HCT116 (cell line): ENCODE results near the gene CRY2. TPM values are rescaled to one million over a fixed set of nuclear protein-coding genes. Genes with fewer than 3 reads are reported as not detected.

Experiments
- ATAC-seq: fragments of 200-7000 bp; cut with Tn5 transposase; 2 replicates; pipeline ENCODE4 v1.9.1; 2020; ENCODE audit warnings: mild to moderate bottlenecking, moderate library complexity
- BruUV-seq: library from RNA; stranded (reverse); fragments of 400-500 nt; replicated peaks from 2 replicates; lab custom pipeline; 2021; lab: Mats Ljungman, UMichigan
- CTCF ChIA-PET: fragments of 300-600 bp; sonication (Branson Sonifier 250); formaldehyde crosslinking; loops from one replicate; lab custom pipeline; 2021; ENCODE audit warnings: antibody characterized with exemption; lab: Charles Lee
- POLR2A ChIA-PET: fragments of 300-600, 350-600 bp; sonication (Branson Sonifier 250); formaldehyde crosslinking; loops from one replicate; lab custom pipeline; 2021; ENCODE audit warnings: antibody characterized with exemption; lab: Charles Lee
- RAD21 ChIA-PET, 2 experiments: fragments of 300-600 bp; sonication (Branson Sonifier 250); formaldehyde crosslinking; loops; one replicate each; lab custom pipeline; 2023; ENCODE audit warnings: low total read pairs in 2 of 2; ENCODE audit not compliant: uncharacterized antibody in 2 of 2, unreplicated experiment in 2 of 2, low non-redundant PET in 1 of 2; lab: Charles Lee
- DNase-seq: peaks from one replicate; pipeline ENCODE4 v3.0.0-alpha.2; 2010; ENCODE audit warnings: low read depth, low spot score
- H2AFZ ChIP-seq: fragments of 200-600 bp; shearing (Covaris generic), sonication (generic); 2 replicates; pipeline ENCODE4 v1.6.1; 2017; ENCODE audit warnings: low read depth, mixed run types, mixed read lengths, antibody characterized with exemption, low read length; ENCODE audit not compliant: poor library complexity, severe bottlenecking
- H3K27ac ChIP-seq: 2 replicates; pipeline ENCODE4 v1.5.1; 2012; ENCODE audit warnings: low read depth, low read length
- H3K27me3 ChIP-seq: fragments of 200-600 bp; sonication (generic); 2 replicates; pipeline ENCODE4 v1.6.1; 2016; ENCODE audit warnings: mixed run types, low read length, mixed read lengths; ENCODE audit not compliant: insufficient read depth
- H3K36me3 ChIP-seq, 2 experiments: fragments of 200-500 bp in 1 of 2; fragments of 200-600 bp in 1 of 2; sonication (Bioruptor generic) in 1 of 2; sonication (generic) in 1 of 2; 2 replicates each; pipeline versions ENCODE4 v1.5.1 to v1.6.1; 2014 to 2016; ENCODE audit warnings: low read length in 2 of 2, inconsistent platforms in 1 of 2, mixed read lengths in 1 of 2, mixed run types in 1 of 2; ENCODE audit not compliant: insufficient read depth in 2 of 2, control insufficient read depth in 1 of 2
- H3K4me1 ChIP-seq, 2 experiments: fragments of 200-600 bp in 1 of 2; sonication (generic) in 1 of 2; 2 replicates each; pipeline versions ENCODE4 v1.5.1 to v1.6.1; 2012 to 2017; ENCODE audit warnings: low read length in 2 of 2, inconsistent platforms in 1 of 2, mild to moderate bottlenecking in 1 of 2, mixed read lengths in 1 of 2, mixed run types in 1 of 2, moderate library complexity in 1 of 2; ENCODE audit not compliant: insufficient read depth in 2 of 2, control insufficient read depth in 1 of 2
- H3K4me2 ChIP-seq: fragments of 200-600 bp; sonication (generic); 2 replicates; pipeline ENCODE4 v1.6.1; 2017; ENCODE audit warnings: mixed run types, low read length, mixed read lengths
- H3K4me3 ChIP-seq, 2 experiments: fragments of 200-600 bp in 1 of 2; sonication (generic) in 1 of 2; replicated peaks in 1 of 2; 2 replicates each; pipeline ENCODE4 v1.5.1; 2011 to 2016; ENCODE audit warnings: low read length in 2 of 2, control low read depth in 1 of 2, low read depth in 1 of 2, mild to moderate bottlenecking in 1 of 2, mixed read lengths in 1 of 2, mixed run types in 1 of 2
- H3K79me2 ChIP-seq: fragments of 200-600 bp; sonication (generic); 2 replicates; pipeline ENCODE4 v1.6.1; 2017; ENCODE audit warnings: mild to moderate bottlenecking, mixed run types, low read length, moderate library complexity, mixed read lengths; ENCODE audit not compliant: insufficient read depth
- H3K9ac ChIP-seq: fragments of 200-600 bp; sonication (generic); 2 replicates; pipeline ENCODE4 v1.6.1; 2016; ENCODE audit warnings: low read length, mixed read lengths
- H3K9me2 ChIP-seq: fragments of 200-600 bp; sonication (generic), shearing (Covaris generic); 2 replicates; pipeline ENCODE4 v1.6.1; 2017; ENCODE audit warnings: mixed run types, mild to moderate bottlenecking, moderate library complexity; ENCODE audit not compliant: insufficient read depth
- H3K9me3 ChIP-seq, 2 experiments: fragments of 200-500 bp in 1 of 2; fragments of 200-600 bp in 1 of 2; sonication (Bioruptor generic) in 1 of 2; sonication (generic) in 1 of 2; 2 replicates each; pipeline ENCODE4 v1.6.1; 2014 to 2017; ENCODE audit warnings: low read length in 2 of 2, mixed read lengths in 2 of 2, inconsistent platforms in 1 of 2, low read depth in 1 of 2, mild to moderate bottlenecking in 1 of 2, mixed run types in 1 of 2, moderate library complexity in 1 of 2; ENCODE audit not compliant: control insufficient read depth in 1 of 2, insufficient read depth in 1 of 2
- H4K20me1 ChIP-seq: fragments of 200-600 bp; sonication (generic), shearing (Covaris generic); 2 replicates; pipeline ENCODE4 v1.6.1; 2017; ENCODE audit warnings: mixed run types, mild to moderate bottlenecking, moderate library complexity; ENCODE audit not compliant: insufficient read depth
- SP1 ChIP-seq: IDR thresholded peaks from 2 replicates; pipeline ENCODE4 v1.6.1; 2012; ENCODE audit warnings: low read depth
- SRF ChIP-seq: IDR thresholded peaks from 2 replicates; pipeline ENCODE4 v1.6.1; 2012; ENCODE audit warnings: low read depth
- ZNF274 ChIP-seq: fragments of 200-500 bp; sonication (Bioruptor generic); IDR thresholded peaks from 2 replicates; pipeline ENCODE4 v1.6.1; 2014; ENCODE audit warnings: mild to moderate bottlenecking, low read depth, low read length, inconsistent platforms
- intact Hi-C: fragments of 100-400 bp; cut with micrococcal nuclease; formaldehyde crosslinking; loops from 2 replicates; pipeline ENCODE4 v1.10.0; 2022
- total RNA-seq: library from RNA; stranded (reverse); gene quantifications from one replicate; pipeline ENCODE4 v1.2.1, GENCODE V29; 2021; ENCODE audit not compliant: unreplicated experiment
- TF ChIP-seq, protein P1 (sequence below): IDR thresholded peaks from 2 replicates; pipeline ENCODE4 v1.6.1; 2012; ENCODE audit warnings: low read depth
- TF ChIP-seq, protein P2 (sequence below): IDR thresholded peaks from 2 replicates; pipeline ENCODE4 v1.6.1; 2011; ENCODE audit warnings: mild to moderate bottlenecking, low read length, moderate library complexity; ENCODE audit not compliant: insufficient replicate concordance; ENCODE audit errors: extremely low read depth

Gene CRY2
- total RNA-seq, 1 experiment from 2014 or later = 18.0 TPM

DNA sequence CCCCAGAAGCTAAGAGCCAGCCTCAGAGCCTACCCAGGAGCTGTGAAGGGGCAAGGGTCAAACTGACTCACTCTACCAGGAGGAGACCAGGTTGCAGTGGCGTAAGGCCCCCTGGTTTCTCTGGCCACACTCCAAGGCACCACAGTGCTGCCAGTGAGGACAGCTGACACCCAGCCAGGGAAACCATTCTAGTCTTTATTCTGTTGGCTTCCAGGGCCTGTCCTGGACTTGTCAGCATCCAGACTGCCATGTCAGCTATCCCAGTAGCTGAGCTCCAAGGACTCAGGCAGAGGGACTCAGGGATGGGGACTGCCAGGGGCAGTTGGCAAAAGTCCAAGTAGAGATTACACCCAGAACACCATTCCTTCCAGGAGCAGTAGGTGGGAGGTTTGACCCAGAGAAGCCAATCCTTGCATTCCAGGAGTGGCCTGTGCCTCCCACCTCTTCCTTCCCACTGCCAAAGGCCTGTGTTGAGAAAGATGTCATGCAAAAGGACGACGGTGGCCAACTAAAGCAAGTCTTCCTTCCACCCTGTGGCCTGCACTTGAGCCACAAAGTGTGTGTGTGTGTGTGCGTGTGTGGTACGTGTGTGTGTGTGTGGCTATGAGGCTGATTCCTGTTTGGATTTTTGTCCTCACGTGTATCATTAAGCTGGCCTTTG lies 34.6 kb downstream of the CRY2 start:
- H3K4me3 ChIP-seq = no peak overlapping the region
- POLR2A ChIA-PET = no interaction called here
- TF ChIP-seq, protein P1, sequence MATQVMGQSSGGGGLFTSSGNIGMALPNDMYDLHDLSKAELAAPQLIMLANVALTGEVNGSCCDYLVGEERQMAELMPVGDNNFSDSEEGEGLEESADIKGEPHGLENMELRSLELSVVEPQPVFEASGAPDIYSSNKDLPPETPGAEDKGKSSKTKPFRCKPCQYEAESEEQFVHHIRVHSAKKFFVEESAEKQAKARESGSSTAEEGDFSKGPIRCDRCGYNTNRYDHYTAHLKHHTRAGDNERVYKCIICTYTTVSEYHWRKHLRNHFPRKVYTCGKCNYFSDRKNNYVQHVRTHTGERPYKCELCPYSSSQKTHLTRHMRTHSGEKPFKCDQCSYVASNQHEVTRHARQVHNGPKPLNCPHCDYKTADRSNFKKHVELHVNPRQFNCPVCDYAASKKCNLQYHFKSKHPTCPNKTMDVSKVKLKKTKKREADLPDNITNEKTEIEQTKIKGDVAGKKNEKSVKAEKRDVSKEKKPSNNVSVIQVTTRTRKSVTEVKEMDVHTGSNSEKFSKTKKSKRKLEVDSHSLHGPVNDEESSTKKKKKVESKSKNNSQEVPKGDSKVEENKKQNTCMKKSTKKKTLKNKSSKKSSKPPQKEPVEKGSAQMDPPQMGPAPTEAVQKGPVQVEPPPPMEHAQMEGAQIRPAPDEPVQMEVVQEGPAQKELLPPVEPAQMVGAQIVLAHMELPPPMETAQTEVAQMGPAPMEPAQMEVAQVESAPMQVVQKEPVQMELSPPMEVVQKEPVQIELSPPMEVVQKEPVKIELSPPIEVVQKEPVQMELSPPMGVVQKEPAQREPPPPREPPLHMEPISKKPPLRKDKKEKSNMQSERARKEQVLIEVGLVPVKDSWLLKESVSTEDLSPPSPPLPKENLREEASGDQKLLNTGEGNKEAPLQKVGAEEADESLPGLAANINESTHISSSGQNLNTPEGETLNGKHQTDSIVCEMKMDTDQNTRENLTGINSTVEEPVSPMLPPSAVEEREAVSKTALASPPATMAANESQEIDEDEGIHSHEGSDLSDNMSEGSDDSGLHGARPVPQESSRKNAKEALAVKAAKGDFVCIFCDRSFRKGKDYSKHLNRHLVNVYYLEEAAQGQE = no peak
- TF ChIP-seq SRF (no peak), ZNF274 (no peak), SP1 (no peak)
- TF ChIP-seq, protein P2, sequence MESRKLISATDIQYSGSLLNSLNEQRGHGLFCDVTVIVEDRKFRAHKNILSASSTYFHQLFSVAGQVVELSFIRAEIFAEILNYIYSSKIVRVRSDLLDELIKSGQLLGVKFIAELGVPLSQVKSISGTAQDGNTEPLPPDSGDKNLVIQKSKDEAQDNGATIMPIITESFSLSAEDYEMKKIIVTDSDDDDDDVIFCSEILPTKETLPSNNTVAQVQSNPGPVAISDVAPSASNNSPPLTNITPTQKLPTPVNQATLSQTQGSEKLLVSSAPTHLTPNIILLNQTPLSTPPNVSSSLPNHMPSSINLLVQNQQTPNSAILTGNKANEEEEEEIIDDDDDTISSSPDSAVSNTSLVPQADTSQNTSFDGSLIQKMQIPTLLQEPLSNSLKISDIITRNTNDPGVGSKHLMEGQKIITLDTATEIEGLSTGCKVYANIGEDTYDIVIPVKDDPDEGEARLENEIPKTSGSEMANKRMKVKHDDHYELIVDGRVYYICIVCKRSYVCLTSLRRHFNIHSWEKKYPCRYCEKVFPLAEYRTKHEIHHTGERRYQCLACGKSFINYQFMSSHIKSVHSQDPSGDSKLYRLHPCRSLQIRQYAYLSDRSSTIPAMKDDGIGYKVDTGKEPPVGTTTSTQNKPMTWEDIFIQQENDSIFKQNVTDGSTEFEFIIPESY = no peak
- TF ChIP-seq, all 23 proteins: peak for 0
- Histone ChIP-seq H3K27ac (no peak overlapping the region), H3K36me3 (peaks cover 0 to 5% of the 10 kb centered on the region in 2 experiments; a peak in 2 of 4 replicates), H3K9ac (no peak overlapping the region), H3K79me2 (no peaks in the 10 kb centered on the region), H3K9me2 (no peaks in the 10 kb centered on the region), H3K27me3 (no peaks in the 10 kb centered on the region), H2AFZ (no peak overlapping the region), H3K4me1 (peaks cover 25 to 37% of the 10 kb centered on the region in 2 experiments), H4K20me1 (no peaks in the 10 kb centered on the region), H3K4me2 (peak overlapping the region; percentile 17; the same call in 1 of the 2 replicates), H3K9me3 (no peaks in the 10 kb centered on the region)
- intact Hi-C loops = no loop called here
- DNase-seq (no peak), ATAC-seq (no peak)
- ChIA-PET RAD21 (no interaction called here), CTCF (no interaction called here)
- no TSS peak for BruUV-seq
